Measurements from ENCODE around the gene RAPGEF5.

The RAPGEF5 gene

DNA sequence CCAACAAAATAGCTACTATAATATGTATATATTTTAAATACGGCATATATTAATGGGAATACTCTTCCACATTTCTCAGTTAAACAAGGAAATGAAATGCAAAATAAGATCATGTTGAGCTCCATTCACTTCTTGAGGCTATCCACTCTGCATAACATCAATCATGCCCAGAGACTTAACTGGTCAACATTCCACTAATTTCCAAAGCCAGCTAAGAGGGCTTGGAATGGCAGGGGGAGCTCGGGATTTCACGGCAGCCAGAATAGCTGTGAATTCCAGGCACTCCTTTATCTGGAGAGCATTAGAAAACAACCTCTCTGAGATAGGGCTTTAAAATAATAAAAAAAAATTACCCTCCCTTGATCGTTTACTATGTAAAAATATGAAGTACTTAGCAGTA lies 216.4 kb downstream of the RAPGEF5 start:
- no peak for DNase-seq

DNA sequence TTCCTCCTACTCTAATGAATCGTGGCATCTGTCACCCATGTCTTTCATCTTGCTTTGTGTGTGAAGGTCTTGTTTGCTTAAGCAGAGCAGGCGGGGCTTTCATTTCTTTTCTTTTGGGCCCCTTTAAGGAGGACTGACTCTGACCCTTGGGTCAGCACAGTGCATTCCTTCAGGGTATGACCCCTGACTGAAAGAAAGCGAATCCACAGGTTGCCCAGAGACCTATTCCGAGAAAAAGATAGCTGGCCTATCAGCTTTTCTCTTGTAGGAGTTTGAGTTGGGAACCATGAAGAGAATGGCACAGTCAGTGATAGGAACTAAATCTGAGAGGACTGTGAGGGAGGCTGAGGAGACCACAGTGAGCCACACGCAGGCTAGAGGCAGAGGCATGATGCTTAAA lies 218.1 kb downstream of the RAPGEF5 start:
- no peak for DNase-seq

DNA sequence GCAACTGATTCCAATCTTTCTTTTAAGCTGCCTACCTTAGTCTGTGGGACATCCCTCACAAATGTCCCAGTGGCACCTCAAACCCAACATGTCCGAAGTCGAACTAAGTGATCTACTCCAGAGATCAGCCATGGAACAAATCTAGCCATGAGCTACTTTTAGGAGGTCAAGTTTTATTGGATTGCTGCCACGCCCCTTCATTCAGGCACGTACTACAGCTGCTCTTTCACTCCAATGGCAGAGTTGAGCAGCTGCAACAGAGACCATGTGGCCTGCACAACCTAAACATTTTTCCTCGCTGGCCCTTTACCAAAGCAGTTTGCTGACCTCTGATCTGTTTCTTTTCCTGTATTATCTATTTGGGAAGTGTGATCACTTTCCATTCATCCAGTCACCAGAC lies 218.8 kb downstream of the RAPGEF5 start:
- no peak for DNase-seq

DNA sequence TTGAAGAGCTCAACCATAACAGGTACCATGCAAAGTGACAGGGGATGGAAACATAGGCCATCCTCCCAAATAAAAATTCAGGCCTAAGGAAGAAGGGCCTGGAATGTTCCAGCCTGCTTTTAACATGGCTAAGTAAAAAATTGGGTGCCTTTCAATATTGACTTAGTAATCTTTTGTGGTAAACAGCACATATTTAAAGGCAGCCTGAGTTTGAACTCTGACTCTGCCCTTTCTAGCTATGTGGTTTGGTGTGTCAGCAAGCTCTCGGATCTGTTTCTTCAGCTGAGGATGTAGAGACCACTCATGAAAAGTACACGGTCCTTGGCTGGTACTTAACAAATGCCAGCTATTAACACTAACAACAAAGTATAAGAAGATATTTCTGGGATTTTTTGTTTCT lies 219.5 kb downstream of the RAPGEF5 start:
- no peak for DNase-seq

DNA sequence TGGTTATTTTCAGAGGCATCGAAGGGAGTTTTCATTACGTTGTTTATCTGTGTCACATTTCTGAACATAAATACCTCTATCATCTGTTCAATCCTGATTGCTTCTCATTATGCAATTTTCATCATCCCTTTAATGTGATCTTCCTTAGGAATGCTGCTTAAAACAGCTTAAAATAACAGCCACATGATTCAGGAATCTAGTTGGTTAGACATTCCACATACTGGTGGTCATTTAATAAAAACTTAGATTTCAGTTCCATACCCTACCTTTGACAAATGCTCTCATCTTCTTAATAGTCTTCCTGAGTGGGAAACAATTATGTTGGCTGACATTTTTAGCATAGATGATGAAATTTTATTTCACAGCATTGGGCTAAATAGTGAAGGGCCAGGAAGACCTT lies 219.9 kb downstream of the RAPGEF5 start:
- DNase-seq = no peak

DNA sequence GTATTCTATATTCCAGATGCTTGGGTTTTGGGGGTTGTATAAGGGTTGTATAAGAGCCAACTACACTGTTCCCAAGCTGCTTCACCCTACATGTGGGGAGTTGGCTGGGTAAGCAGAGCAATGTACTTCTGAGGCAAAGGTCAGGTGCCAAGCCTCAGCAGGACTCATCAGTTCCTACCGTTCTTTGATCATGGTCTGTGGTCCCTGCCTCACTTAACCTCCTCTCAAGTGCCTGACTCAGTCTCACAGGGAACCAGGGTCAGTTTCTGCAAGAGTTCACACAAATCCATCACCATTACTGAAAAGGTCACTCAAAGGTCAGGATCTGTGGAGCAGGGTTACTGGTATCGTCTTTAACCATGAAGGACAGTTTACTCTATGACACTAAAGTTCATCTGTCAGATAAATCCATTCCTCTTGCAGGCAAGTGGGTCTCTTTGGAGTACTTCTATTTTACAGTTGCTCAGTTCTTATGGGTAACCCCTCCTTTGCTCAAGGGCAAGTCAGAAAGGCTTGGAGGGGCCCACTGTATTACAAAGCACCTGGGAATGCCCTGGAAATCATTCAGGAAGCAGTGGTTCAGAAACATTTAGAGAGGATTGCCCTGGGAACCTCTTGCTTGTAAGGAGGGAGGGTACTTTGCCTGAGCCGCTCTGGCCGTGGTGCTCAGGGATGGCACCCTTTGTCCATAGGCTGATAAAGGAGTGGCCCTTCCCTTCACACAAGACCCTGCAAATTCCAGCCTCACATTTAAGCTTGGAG lies 227.0 kb downstream of the RAPGEF5 start:
- no peak for DNase-seq

DNA sequence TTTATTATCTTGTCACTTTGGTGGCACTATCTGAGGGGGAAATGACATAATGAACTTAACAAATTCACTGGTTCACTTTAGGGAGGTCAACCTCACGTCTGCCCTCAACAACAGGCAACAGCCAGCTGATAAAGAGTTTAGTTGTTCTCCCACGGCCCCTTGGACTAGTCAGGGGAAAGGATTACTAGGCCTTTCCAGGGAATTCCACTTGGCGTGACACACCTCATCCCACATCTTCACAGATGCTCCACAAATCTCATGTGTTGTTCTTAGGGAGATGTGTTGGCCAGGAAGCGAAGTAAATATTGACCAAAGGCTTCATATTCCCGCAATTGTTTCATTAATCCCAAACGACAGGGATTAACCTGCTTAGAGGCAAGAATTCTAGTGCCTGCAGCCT lies 227.8 kb downstream of the RAPGEF5 start:
- DNase-seq = no peak

DNA sequence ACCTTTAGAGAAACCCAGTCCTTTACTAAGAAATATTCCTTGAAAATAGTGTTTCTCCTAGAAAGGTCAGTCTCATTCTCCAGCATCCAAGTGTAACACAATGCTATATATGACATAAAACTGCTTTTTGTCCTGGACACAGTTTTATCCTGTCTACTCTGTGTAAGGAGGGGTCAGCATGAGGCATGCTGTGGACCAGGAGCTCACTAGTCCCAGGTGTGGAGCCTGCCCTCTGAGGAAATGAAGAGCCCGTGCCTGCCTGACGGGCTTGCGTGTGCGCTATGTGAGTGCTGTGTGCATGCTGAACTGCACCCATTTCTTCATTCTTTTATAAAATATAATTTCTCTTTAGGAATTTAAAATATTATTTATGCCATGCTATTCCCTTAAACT lies 228.4 kb downstream of the RAPGEF5 start:
- DNase-seq = no peak

DNA sequence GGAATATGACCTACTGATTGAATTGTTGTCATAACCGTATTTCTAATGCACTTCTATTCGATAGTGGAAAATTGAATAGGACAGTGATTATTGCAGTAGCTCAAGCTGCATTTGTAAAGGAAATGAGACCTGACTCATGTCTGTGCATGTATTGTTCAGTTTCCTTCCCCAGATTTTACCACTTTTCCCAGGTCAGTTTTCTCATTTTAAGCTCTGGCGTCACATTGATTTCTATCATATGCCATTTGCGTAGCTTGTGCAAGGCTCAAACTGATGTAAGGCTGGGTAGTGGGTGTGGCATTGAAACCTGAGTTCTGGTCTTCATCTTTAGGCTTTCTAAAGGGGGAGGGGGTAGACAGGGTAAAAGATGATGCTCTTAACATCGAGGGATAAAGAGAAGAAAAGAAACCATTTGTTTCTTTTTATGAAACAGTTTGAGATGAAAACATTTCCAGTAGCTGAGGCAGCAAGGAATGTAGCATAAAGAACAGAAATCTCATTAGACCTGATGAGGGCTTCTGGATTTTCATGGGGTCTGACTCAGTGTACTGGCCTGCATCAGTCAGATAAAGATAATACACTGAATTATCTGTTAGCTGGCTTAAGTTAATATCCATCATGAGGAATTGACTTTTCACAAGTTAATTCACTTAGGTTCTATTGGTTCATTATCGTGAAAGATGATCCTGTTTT lies 229.0 kb downstream of the RAPGEF5 start:
- no peak for DNase-seq

DNA sequence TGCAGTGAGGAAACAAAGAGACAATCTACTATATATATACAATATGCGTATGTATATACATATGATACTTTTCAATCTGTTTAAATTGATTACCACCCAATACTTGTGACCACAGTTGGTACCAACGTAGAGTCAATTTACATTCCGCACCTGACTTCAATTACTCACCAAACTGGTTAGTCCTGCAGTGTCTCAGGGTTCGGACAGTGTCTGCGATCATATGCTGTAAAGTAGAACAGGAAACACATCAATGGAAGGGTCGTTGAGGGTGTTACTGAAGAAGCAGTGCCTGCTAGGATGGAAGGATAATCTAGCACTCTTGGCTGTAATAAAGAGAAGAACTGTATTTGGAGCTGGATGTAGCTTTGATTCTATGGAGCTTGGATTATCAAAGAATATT lies 231.5 kb downstream of the RAPGEF5 start:
- DNase-seq = no peak

DNA sequence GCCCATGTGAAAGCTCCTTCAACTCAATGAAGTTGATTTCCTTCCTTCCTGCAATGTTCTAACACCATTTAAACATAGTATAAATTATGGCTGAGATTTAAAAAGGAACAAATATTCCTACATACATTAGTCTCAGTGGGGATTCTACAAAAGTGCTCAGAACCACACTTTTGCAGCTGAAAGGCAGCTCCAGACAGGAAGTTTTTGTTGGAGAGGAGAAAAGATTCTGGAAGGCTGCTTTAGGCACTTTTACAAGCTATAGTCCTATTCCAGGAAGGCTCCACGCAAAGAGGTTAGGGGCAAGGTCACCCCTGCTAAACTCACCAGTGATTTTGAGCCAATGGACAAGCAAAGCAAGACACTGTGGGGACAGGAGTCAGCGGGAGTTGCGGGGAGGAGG lies 232.0 kb downstream of the RAPGEF5 start:
- no peak for DNase-seq

DNA sequence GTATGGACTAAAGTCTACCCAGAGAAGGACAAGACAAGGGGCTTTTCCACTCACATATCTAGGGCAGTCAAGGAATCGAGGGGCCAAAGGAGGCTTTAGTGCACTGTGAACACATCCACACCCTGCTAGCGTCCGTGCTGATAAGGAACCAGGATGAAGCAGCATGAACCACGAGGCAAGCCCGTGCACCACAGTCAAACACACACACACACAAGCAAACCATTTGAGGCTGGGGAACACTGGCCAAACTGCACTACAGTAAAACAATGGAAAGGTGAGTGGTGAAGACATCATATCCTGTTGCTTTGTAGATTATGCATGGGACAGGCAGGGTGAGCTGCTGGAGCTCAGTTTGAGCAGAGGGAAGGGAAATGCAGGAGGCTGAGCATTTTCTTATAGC lies 233.8 kb downstream of the RAPGEF5 start:
- DNase-seq = no peak

DNA sequence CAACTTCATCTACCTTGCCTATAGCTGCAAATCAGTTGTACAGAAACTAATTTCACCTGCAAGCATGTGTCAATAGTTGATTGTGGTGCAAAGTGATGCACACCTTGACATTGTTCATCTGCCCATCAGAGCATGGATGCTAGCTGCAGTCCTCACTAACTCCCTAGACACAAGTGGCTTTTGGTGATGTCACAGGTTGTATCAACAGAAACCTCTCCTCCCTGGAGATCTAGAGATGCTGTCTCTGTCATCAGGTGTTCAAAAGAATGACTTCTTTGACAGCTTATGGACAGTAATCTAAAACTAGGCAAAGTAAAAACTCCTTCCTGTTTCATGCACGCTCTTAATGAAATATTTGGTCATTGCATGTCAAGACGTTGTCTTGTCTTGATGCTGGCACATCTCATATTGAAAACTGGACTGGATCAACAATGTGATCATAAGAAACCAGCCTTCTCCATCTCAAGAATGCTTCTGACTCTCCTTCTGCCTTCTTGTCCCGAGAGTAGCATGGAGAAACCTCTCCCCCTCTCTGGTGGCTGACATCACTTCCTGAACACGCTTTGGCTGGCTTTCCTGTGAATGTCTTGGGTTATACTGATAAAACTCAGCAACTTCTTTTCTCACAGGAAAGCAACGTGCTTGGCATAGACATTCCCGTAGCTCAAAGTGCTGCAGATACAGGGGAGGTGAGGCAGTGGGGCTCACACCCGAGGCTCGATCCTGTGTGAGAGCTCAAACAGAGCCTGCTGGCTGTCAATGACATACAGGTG lies 235.1 kb downstream of the RAPGEF5 start:
- DNase-seq = no peak

DNA sequence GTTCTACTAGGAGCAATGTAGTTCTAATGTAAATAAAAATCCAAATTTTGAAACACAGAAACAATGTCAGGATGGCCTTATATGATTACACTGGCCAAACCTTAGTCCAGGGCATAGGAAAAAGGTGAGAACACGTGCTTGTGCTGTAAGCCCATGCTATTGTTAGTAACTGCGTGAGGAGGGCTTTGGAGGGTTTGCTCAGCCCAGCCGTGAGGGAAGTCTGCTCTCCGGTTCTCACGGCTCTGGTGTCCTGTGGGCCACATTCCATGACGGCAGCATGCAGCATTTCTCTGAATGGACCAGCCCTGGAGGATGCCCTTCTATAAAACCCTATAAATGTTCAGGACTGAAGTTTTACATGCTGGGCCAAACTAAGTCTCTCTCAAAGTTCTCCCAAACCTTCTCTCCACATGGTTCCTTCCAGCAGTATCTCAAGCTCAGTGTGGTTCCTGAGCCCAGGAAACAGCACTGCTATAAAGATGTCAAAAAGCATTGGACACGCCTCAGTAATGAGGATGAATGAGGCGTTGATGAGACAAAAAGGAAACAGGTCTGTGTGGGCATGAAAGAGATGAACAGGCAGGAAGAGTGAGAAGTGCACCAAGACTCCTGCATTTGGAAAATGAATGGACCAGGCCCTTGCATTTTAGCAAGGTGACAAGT lies 236.4 kb downstream of the RAPGEF5 start:
- no peak for DNase-seq

DNA sequence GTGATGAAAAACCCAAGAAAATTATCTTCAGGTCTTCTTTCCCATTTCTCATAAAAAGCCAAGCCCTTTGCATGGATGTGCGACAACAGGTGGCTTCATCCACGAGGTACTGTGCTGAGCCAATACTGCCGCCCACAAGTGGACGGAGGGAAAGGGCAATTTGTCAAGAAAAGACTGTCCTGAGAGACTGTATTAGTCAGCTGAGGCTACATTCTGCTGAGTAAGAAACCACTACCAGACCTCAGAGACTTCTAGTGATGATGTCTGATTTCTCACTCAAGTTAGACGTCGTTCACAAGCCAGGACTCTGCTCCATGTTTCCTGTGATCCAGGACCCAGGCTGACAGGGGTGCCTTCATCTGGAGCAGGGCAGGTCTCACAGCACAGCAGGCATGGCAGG lies 239.7 kb downstream of the RAPGEF5 start:
- no peak for DNase-seq

DNA sequence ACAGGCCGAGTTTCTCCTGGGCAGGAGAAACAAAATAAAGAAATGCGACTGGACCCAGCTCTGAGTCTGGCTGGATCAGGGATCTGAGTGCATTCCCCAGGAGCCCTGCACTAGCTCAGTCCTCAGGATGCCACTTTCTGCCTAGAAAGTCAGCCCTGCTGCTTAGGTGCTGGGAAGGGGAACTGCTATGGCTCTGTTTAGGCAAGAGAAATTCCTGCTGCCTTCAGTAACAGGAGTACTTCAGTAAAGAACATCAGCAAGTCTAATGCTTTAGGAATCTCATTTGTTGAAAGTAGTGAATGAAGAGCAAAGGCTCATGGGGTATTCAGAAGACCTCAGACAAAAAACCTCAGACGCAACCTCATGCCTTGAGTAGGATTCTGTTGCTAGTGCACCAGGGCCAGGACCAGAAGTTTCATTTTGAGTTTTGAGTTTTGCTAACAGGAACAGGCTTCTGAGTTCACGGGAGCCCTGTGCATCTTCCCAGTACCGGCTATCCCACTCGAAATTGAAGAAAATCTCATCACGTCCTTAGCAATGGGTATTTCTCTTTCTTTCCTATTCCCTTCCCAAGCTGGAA lies 240.4 kb downstream of the RAPGEF5 start:
- DNase-seq = no peak

DNA sequence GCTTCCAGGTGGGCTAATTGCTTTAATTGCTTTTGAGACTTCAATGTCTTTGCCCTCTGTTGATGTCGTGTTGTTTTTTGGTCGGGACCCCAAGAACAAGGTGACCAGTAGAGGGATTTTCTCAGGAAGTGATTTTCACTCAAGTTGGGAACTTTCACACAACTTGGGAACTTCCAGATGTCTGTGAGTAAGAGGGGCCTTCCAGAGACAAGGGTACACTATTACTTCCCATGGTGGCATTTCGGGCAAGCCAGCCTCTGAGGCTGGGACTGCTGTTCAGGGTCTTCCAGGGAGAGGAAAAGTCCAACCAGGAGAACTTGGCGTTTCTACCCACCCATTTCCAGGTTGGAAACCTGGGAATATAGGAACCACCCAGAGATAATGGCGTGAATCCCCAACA lies 241.3 kb downstream of the RAPGEF5 start:
- DNase-seq = no peak

DNA sequence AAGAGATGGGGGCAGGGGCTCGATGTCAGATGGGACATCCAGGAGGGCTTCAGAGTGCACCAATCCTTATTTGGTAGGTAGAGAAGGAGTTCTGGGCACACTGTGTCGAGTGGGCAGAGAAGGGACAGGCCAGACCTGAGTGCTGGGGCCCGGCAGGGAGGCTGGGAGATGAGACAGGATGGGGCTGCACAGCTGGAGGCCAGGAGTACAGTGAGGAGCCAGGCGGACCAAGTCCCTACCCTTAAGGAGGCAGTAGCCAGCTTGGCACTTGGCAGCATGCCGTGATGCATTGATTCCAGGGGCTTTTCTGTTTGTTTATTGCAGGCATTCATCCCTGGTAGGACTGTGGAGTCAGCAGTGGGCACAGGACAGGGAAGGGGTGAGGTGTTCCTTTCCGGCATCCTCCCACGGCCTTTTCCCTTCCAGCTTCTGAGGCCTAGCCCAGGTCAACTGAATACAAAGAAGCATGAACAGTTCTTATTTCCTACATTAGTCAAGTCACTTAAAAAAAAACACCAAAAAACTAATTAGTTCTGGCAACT lies 242.4 kb downstream of the RAPGEF5 start:
- no peak for DNase-seq

DNA sequence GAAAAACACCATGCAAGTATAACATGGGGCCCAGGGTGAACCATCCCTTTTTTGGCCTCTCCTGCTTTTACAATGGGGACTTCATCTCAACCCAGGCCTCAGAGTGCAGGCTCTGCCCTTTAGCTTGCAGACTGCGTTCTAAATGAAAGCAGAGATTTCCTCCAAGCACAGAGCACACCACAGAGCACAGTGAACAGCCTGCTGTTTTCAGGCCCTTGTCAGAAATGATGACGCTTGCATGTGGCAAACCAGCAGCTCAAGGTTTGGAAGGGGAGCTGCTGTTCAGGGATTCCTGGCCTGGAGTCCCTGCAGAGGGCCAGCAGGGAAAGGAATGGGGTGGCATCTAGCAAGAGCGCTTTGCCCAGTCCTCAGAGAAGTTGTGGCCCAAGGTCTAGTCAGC lies 243.9 kb downstream of the RAPGEF5 start:
- DNase-seq = no peak

DNA sequence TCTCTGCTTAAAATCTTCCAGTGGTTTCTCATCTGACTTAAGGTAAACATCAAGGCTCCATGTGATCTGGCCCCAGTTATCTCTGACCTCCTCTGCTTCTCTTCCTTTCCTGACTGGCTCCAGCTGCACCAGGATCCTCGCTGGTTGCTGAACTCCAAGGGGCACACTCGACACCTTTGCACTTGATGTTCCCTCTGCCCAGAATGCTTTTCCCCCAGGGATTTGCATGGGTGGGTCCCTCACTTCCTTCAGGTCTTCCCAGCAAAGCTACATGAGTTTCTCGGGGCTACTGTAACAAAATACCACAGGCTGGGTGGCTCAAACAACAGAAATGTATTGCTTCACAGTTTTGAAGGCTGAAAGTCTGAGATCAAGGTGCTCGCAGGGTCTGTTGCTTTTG lies 245.3 kb downstream of the RAPGEF5 start:
- no peak for DNase-seq

DNA sequence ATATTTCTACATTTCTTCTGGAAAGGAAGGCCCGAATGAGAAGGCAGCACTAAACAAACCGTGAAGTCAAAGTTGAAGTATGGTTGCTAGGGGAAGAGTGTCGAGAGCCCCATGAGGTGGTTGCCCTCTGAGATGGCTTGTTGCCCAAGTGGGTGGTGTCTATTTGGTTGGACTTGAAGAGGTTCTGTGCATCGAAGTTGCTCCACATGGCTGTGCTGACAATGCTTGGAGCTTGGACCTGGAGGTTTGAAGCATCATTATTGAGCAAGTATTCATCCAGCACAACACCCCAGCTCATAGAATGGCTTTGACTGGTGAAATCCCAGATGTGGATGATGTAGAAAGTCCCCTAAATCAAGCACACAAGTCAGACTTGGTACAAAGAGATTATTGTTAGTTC lies 246.1 kb downstream of the RAPGEF5 start:
- DNase-seq = no peak

DNA sequence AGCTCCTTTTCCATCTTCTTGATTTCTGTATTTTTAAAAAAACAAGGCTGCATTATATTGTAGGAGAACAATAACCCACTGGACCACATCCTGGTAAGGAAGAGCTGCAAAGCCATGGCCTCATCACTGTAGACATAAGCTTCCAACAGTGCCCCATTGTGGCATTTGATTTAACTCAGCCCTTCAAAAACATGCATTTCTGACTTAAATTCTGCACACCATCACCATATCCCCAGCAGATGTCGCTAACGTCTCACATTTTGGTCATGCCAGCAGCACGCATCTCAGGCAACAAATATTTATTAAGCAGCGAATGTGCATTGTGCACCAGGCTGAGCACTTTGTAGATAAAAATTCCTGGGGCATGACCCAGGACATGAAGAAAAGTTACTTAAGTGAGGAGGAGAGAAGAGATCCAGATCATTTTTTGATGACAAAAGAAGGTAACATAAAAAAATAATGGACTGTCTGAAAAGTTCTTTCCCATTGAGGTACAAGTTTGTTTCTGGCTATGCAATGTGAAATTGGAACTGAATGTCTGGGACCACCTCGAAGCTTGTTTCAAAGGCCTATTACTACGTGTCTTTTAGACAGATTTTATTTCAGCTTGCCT lies 246.6 kb downstream of the RAPGEF5 start:
- DNase-seq = peak; percentile 16

Data from SIG-M5 (cell line).